ENCODE measurements around the gene FAM114A2.

- no peak for TF ChIP-seq YY1 (IDR thresholded peaks at IDR 0.05; ENCODE audit: insufficient read depth, insufficient read length)
- no peak for TF ChIP-seq SUZ12 (IDR thresholded peaks at IDR 0.05; ENCODE audit: extremely low read depth, insufficient read depth, insufficient read length)
- TF ChIP-seq ZNF274 (IDR thresholded peaks at IDR 0.05; ENCODE audit: low read depth, low read length): no peak
Measured at GRCh38 chr5:153974131-153974812, 64.4 kb downstream of the FAM114A2 start.

Measured in NT2/D1 (cell line).